HEK293 (cell line): ENCODE data around the gene PRMT7.

Experiments used
- CTCF ChIA-PET: fragments of 350-600 bp; formaldehyde crosslinking; extraction: SDS; loops from one replicate; lab custom pipeline; 2021; ENCODE audit warnings: antibody characterized with exemption; lab: Yijun Ruan, JAX
- POLR2A ChIA-PET: fragments of 300-600 bp; formaldehyde crosslinking; extraction: SDS; loops from one replicate; lab custom pipeline; 2020; ENCODE audit warnings: antibody characterized with exemption, inconsistent platforms; lab: Yijun Ruan, JAX
- H3K27ac ChIP-seq: fragments of 200-500 bp; sonication (Bioruptor generic); 2 replicates; pipeline ENCODE4 v1.5.1; 2014; ENCODE audit warnings: low read depth, low read length, control low read depth, inconsistent platforms; ENCODE audit errors: extremely low read depth
- H3K36me3 ChIP-seq, 2 experiments: fragments of 200-500 bp in 1 of 2; sonication (Bioruptor generic) in 1 of 2; 1 replicate in 1 of 2; 2 replicates in 1 of 2; pipeline ENCODE4 v1.5.1; 2014 to 2017; ENCODE audit warnings: inconsistent platforms in 2 of 2, low read length in 2 of 2; ENCODE audit not compliant: control insufficient read depth in 2 of 2, insufficient read depth in 1 of 2
- H3K4me1 ChIP-seq: fragments of 200-500 bp; sonication (Bioruptor generic); 2 replicates; pipeline ENCODE4 v1.5.1; 2014; ENCODE audit warnings: mild to moderate bottlenecking, low read length, inconsistent platforms; ENCODE audit not compliant: control insufficient read depth, insufficient read depth
- H3K4me3 ChIP-seq: 2 replicates; pipeline ENCODE4 v1.5.1; 2011; ENCODE audit warnings: low read depth, mild to moderate bottlenecking, control low read depth, low read length, moderate library complexity
- H3K9me3 ChIP-seq: fragments of 200-500 bp; sonication (Bioruptor generic); 2 replicates; pipeline ENCODE4 v1.5.1; 2014; ENCODE audit warnings: low read depth, low read length, inconsistent platforms; ENCODE audit not compliant: control insufficient read depth, insufficient read depth
- HOXC10 ChIP-seq: sonication (generic); formaldehyde crosslinking; IDR thresholded peaks from 2 replicates; pipeline ENCODE4 v1.8.1; 2023; ENCODE audit warnings: mild to moderate bottlenecking, missing genetic modification reagents
- REST ChIP-seq: fragments of 450-650 bp; formaldehyde crosslinking; IDR thresholded peaks from 2 replicates; pipeline ENCODE4 v1.5.1; 2016; ENCODE audit warnings: missing biosample characterization, missing genetic modification characterization
- ZBTB1 ChIP-seq: fragments of 450-650 bp; formaldehyde crosslinking; IDR thresholded peaks from 2 replicates; pipeline ENCODE4 v1.5.1; 2016; ENCODE audit warnings: missing biosample characterization, missing genetic modification characterization
- ZBTB26 ChIP-seq: fragments of 450-650 bp; formaldehyde crosslinking; optimal IDR thresholded peaks from 2 replicates; pipeline ENCODE3; 2016; ENCODE audit warnings: missing biosample characterization, mild to moderate bottlenecking, missing genetic modification characterization
- ZNF23 ChIP-seq: fragments of 450-650 bp; formaldehyde crosslinking; IDR thresholded peaks from 2 replicates; pipeline ENCODE4 v1.5.1; 2016; ENCODE audit warnings: missing biosample characterization, missing genetic modification characterization, borderline replicate concordance
- ZNF24 ChIP-seq: fragments of 450-650 bp; formaldehyde crosslinking; IDR thresholded peaks from 2 replicates; pipeline ENCODE4 v1.5.1; 2016; ENCODE audit warnings: missing biosample characterization, missing genetic modification characterization
- ZNF280D ChIP-seq: fragments of 450-650 bp; formaldehyde crosslinking; IDR thresholded peaks from 2 replicates; pipeline ENCODE4 v1.5.1; 2016; ENCODE audit warnings: missing biosample characterization, missing genetic modification characterization
- ZNF324 ChIP-seq: fragments of 450-650 bp; formaldehyde crosslinking; IDR thresholded peaks from 2 replicates; pipeline ENCODE4 v1.5.1; 2016; ENCODE audit warnings: missing biosample characterization, missing genetic modification characterization
- ZNF398 ChIP-seq: fragments of 450-650 bp; formaldehyde crosslinking; IDR thresholded peaks from 2 replicates; pipeline ENCODE4 v1.5.1; 2017; ENCODE audit warnings: missing biosample characterization, missing genetic modification characterization
- ZNF518A ChIP-seq: fragments of 450-650 bp; formaldehyde crosslinking; conservative IDR thresholded peaks from 2 replicates; pipeline ENCODE4 v1.5.1; 2016; ENCODE audit warnings: low read depth, missing biosample characterization, missing genetic modification characterization
- ZNF548 ChIP-seq: fragments of 450-650 bp; formaldehyde crosslinking; IDR thresholded peaks from 2 replicates; pipeline ENCODE4 v1.5.1; 2016; ENCODE audit warnings: missing biosample characterization, missing genetic modification characterization
- ZNF610 ChIP-seq: fragments of 450-650 bp; formaldehyde crosslinking; IDR thresholded peaks from 2 replicates; pipeline ENCODE4 v1.5.1; 2016; ENCODE audit warnings: missing biosample characterization, missing genetic modification characterization, borderline replicate concordance
- ZNF624 ChIP-seq: fragments of 450-650 bp; formaldehyde crosslinking; IDR thresholded peaks from 2 replicates; pipeline ENCODE4 v1.5.1; 2017; ENCODE audit warnings: missing biosample characterization, missing genetic modification characterization
- ZNF704 ChIP-seq: fragments of 450-650 bp; formaldehyde crosslinking; IDR thresholded peaks from 2 replicates; pipeline ENCODE4 v1.5.1; 2016; ENCODE audit warnings: missing biosample characterization, missing genetic modification characterization
- ZNF768 ChIP-seq: fragments of 450-650 bp; formaldehyde crosslinking; IDR thresholded peaks from 2 replicates; pipeline ENCODE4 v1.5.1; 2018; ENCODE audit warnings: missing biosample characterization, mild to moderate bottlenecking, missing genetic modification characterization
- ZNF785 ChIP-seq: fragments of 450-650 bp; formaldehyde crosslinking; IDR thresholded peaks from 2 replicates; pipeline ENCODE4 v1.5.1; 2016; ENCODE audit warnings: missing biosample characterization, missing genetic modification characterization

Gene PRMT7

GRCh38 chr16:68367891-68368290 is 57.1 kb downstream of the PRMT7 start:
- ChIA-PET CTCF (interaction anchor here (1.2 to 1.9 kb wide), 4 partner anchors 10 to 48 kb away, joined by 4 to 6 read pairs (median 4); no protein-coding TSS in a partner anchor), POLR2A (no interaction called here)
- Histone ChIP-seq H3K36me3 (no peaks in the 10 kb centered on the region), H3K4me1 (no peaks in the 10 kb centered on the region), H3K27ac (no peak overlapping the region)
- TF ChIP-seq ZNF548 (tag by site-specific recombination) (no peak), HOXC10 (no peak), ZNF768 (tag by site-specific recombination) (no peak), ZBTB26 (tag by site-specific recombination) (no peak), ZNF785 (tag by site-specific recombination) (no peak), ZNF704 (tag by site-specific recombination) (no peak), ZBTB1 (tag by site-specific recombination) (no peak)
- TF ChIP-seq, all 188 proteins: peak for 0
- Histone ChIP-seq H3K4me3 (no peak overlapping the region), H3K9me3 (no peaks in the 10 kb centered on the region)

GRCh38 chr16:68368301-68368888 is 57.6 kb downstream of the PRMT7 start:
- ChIA-PET CTCF (interaction anchor here (0.7 to 1.9 kb wide), 3 partner anchors 10 to 106 kb away, joined by 3 to 5 read pairs (median 4); no protein-coding TSS in a partner anchor), POLR2A (no interaction called here)
- Histone ChIP-seq H3K27ac (no peak overlapping the region), H3K4me1 (no peaks in the 10 kb centered on the region), H3K36me3 (no peaks in the 10 kb centered on the region), H3K9me3 (no peaks in the 10 kb centered on the region), H3K4me3 (no peak overlapping the region)
- no peak for TF ChIP-seq ZNF624 (tag by site-specific recombination)
- no peak for TF ChIP-seq ZNF280D (tag by site-specific recombination)
- TF ChIP-seq ZNF324: no peak
- TF ChIP-seq ZNF398 (tag by site-specific recombination): no peak
- TF ChIP-seq ZNF24 (tag by site-specific recombination): no peak
- TF ChIP-seq ZNF23 (tag by site-specific recombination): no peak
- no peak for TF ChIP-seq ZNF610
- TF ChIP-seq REST (tag by site-specific recombination): no peak
- no peak for TF ChIP-seq ZNF518A (tag by site-specific recombination)
